HTERT RPE-1 (cell line): ENCODE results near the gene CSNK1D.
"Not testable (repeated sequence)": the region's sequence is repeated elsewhere in the genome, so short reads cannot be mapped to it uniquely, and the experiment has no call there.

Experiments used
- in situ Hi-C: fragments of 300-500 bp; cut with MboI; formaldehyde crosslinking; loops from 4 replicates; pipeline ENCODE4 v1.14.3; 2020; ENCODE audit warnings: low sequenced_read_pairs

Gene CSNK1D

GRCh38 chr17:82195675-82196672 is 77.5 kb downstream of the CSNK1D start:
- in situ Hi-C loops, result no loop called here

GRCh38 chr17:82194765-82195164 is 78.7 kb downstream of the CSNK1D start:
- in situ Hi-C loops, result no loop called here

GRCh38 chr17:82193520-82194220 is 79.8 kb downstream of the CSNK1D start:
- in situ Hi-C loops, result no loop called here

- in situ Hi-C loops, result not testable (repeated sequence)
Measured at GRCh38 chr17:82193050-82193449, 80.5 kb downstream of the CSNK1D start.
